Cardiac muscle cell (in vitro differentiated cells and primary cell): Measurements from ENCODE around the gene CES2. TPM values are rescaled to one million over a fixed set of nuclear protein-coding genes. Genes with fewer than 3 reads are reported as not detected.

ENCODE experiments used
- DNase-seq, 2 donors: peaks; one replicate each; pipeline versions ENCODE4 v3.0.0 to v3.0.0-alpha.2; 2010 to 2017; ENCODE audit warnings: low read depth in 1 of 2, low spot score in 1 of 2
- H3K27ac ChIP-seq: fragments of 200-600 bp; sonication (generic); 2 replicates; pipeline ENCODE4 v1.5.1; 2016
- H3K27me3 ChIP-seq: fragments of 200-600 bp; sonication (generic); 2 replicates; pipeline ENCODE4 v1.6.0; 2016; ENCODE audit warnings: control low read depth
- H3K36me3 ChIP-seq: fragments of 200-600 bp; sonication (generic); 2 replicates; pipeline ENCODE4 v1.5.1; 2016; ENCODE audit warnings: control low read depth
- H3K4me1 ChIP-seq: fragments of 200-600 bp; sonication (generic); 2 replicates; pipeline ENCODE4 v1.8.1; 2017; ENCODE audit warnings: low read depth, mild to moderate bottlenecking, mixed run types
- H3K4me3 ChIP-seq: fragments of 200-600 bp; sonication (generic); 2 replicates; pipeline ENCODE4 v1.5.1; 2016; ENCODE audit warnings: mild to moderate bottlenecking
- H3K9me3 ChIP-seq: fragments of 200-600 bp; sonication (generic); 2 replicates; pipeline ENCODE4 v1.5.1; 2017; ENCODE audit warnings: low read depth, mild to moderate bottlenecking, control low read depth
- CTCF ChIP-seq: IDR thresholded peaks from 2 replicates; pipeline ENCODE4 v1.5.1; 2012; ENCODE audit warnings: low read depth, mild to moderate bottlenecking, low read length
- polyA plus RNA-seq: library from polyadenylated mRNA; unstranded; fragments of >200 nt; fragmentation: Nextera tagmentation; extraction: Ambion mirVana; gene quantifications from 2 replicates; pipeline ENCODE4 v1.2.1, GENCODE V29; 2016
- total RNA-seq: library from RNA; depleted of rRNA; stranded (reverse); fragments of >200 nt; gene quantifications from 2 replicates; pipeline ENCODE4 v1.2.3, GENCODE V29; 2016

The CES2 gene
- total and polyA plus RNA-seq, 2 experiments from 2014 or later: 69.1 to 84.2 TPM

DNA sequence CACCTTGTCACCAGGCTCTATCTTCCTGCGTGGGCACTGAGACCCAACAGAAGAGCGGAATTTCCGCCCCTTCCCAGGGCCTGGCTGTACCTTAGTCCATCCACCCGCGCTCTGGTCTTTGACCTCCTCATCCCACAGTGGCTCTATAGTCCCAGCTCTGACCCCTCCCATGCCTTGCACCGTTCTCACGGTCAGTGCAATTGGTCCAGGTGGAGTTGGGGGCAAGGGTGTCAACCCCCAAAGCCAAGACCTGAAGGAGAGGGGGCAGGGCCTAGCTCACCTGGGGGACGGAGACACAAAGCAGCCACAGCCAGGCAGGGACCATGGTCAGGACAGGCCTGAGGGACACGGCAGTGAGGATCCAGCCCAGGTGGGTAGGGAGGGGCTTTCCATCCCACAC, 17.6 kb upstream of the CES2 start:
- no peak overlapping the region for H3K4me3 ChIP-seq
- no peak for DNase-seq
- peaks cover 19% of the 10 kb centered on the region for H3K4me1 ChIP-seq
- H3K36me3 ChIP-seq: no peaks in the 10 kb centered on the region
- H3K27ac ChIP-seq: no peak overlapping the region
- H3K9me3 ChIP-seq: no peaks in the 10 kb centered on the region
- no peaks in the 10 kb centered on the region for H3K27me3 ChIP-seq
- no peak for TF ChIP-seq CTCF

GRCh38 chr16:66918355-66918754, 17.0 kb upstream of the CES2 start:
- H3K4me3 ChIP-seq: no peak overlapping the region
- H3K27me3 ChIP-seq: no peaks in the 10 kb centered on the region
- H3K9me3 ChIP-seq: no peaks in the 10 kb centered on the region
- peaks cover 23% of the 10 kb centered on the region for H3K4me1 ChIP-seq
- no peak for TF ChIP-seq CTCF
- H3K36me3 ChIP-seq: no peaks in the 10 kb centered on the region
- DNase-seq: no peak
- no peak overlapping the region for H3K27ac ChIP-seq

DNA sequence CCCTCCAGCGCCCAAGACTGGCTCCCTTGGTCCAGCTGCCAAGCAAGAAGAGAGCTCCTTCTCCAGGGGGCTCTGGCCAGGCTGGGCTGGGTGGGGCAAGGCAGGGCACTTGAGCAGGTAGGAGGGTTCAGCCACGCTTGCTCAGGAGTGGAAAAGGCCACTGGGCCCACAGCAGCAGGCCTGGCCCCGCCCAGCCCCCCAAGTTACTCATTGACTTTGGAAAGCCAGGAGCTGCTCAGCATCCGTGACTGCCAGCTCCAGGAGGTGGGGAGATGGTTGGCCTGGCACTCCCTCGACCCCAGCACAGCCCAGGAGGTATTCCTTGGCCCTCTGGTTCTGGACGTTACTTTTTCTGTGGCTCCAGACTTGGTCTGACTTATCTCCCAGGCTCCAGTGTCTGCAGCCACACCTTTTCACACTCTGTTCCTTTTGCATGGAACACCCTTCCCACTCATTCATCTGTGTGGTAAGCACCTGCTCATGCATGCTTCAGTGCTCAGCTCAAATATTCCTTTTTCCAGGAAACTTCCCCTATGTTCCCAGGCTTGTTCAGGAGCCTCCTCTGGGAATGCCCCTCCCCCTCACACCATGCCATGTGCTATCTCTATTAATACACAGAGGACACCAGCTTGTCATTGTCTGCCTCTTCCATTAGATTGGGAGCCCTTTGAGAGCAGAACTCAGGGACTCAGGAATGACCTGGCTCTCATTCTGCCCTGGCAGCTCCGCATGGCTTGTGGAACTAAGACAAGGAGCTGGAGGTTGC, 16.3 kb upstream of the CES2 start, which contains the start of gene CDH16:
Gene CDH16 (minus strand): TSS at position 83 of the 766 bp plus-strand sequence. CDS start 820 bp downstream, outside the sequence.
- DNase-seq: no peak
- peaks cover 30% of the 10 kb centered on the region for H3K4me1 ChIP-seq
- no peak for TF ChIP-seq CTCF
- H3K36me3 ChIP-seq: no peaks in the 10 kb centered on the region
- no peaks in the 10 kb centered on the region for H3K27me3 ChIP-seq
- peak within 1 kb of the TSS; percentile 61 for H3K27ac ChIP-seq
- no peaks in the 10 kb centered on the region for H3K9me3 ChIP-seq
- H3K4me3 ChIP-seq: no peak within 1 kb of the TSS

DNA sequence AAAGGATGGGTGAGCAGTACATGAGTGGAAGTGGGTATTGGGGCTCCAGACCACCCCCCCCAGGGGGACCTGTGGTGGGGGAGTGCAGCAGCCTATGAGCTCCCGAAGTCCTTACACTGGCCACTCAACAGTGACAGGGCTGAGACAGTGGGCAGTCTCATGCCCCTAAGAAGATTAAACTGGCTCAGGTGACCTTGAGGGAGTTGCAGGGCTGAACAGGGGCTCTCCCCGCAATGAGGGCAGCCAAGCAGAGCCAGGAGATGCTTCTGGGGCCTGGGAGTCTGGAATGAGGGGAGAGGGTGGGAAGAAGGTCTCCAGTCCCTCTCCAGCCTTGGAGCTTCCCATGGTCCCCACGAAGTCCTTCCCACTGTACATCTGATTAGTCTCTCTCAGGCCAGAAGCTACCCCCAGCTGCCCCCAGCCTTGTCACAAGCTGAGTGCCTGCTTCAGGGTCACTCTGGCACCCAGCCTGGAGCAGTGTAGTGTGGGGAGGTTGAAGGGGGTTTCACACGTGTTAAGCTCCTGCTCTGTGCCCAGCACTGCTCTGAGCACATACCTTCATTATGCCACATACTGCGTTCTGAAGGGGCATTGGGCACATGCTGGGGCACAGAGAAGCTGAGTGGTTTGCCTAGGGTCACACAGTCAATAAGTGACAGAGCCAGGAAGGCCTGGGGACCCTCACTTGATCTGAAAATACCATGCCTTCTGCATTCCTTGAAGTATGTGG, 15.6 kb upstream of the CES2 start:
- H3K27me3 ChIP-seq: no peaks in the 10 kb centered on the region
- peaks cover 37% of the 10 kb centered on the region for H3K4me1 ChIP-seq
- no peak for TF ChIP-seq CTCF

GRCh38 chr16:66920299-66920590, 15.1 kb upstream of the CES2 start:
- H3K4me1 ChIP-seq: peaks cover 37% of the 10 kb centered on the region
- H3K36me3 ChIP-seq: no peaks in the 10 kb centered on the region
- DNase-seq: peak in 1 of 2 donors; percentile 24
- no peaks in the 10 kb centered on the region for H3K9me3 ChIP-seq
- H3K27ac ChIP-seq: peak overlapping the region; percentile 61
- H3K27me3 ChIP-seq: no peaks in the 10 kb centered on the region
- H3K4me3 ChIP-seq: no peak overlapping the region
- no peak for TF ChIP-seq CTCF

More for the DNA sequence above, 15.6 kb upstream of the CES2 start:
- DNase-seq: no peak
- Histone ChIP-seq H3K36me3 (no peaks in the 10 kb centered on the region), H3K9me3 (no peaks in the 10 kb centered on the region), H3K27ac (peak overlapping the region; percentile 61), H3K4me3 (no peak overlapping the region)
